Endodermal cell (in vitro differentiated cells): ENCODE results near the gene LMTK3. TPM values are rescaled to one million over a fixed set of nuclear protein-coding genes. Genes with fewer than 3 reads are reported as not detected.

Experiments used
- DNase-seq: peaks from one replicate; pipeline ENCODE4 v3.0.0-alpha.2; 2017
- H3K27ac ChIP-seq: 2 replicates; pipeline ENCODE4 v1.5.1; 2013; ENCODE audit warnings: mild to moderate bottlenecking, low read depth, low read length, moderate library complexity
- H3K27me3 ChIP-seq: 2 replicates; pipeline ENCODE4 v1.6.1; 2013; ENCODE audit warnings: mild to moderate bottlenecking, low read length, moderate library complexity; ENCODE audit not compliant: insufficient read depth, control insufficient read depth, poor library complexity, severe bottlenecking
- H3K36me3 ChIP-seq: 2 replicates; pipeline ENCODE4 v1.7.0; 2013; ENCODE audit warnings: mild to moderate bottlenecking, low read length, moderate library complexity; ENCODE audit not compliant: control insufficient read depth, insufficient read depth
- H3K4me1 ChIP-seq: one replicate; pipeline ENCODE4 v1.7.0; 2013; ENCODE audit warnings: low read length; ENCODE audit not compliant: control insufficient read depth, insufficient read depth
- H3K4me3 ChIP-seq: 2 replicates; pipeline ENCODE4 v1.5.1; 2013; ENCODE audit warnings: mild to moderate bottlenecking, low read length, moderate library complexity
- H3K9ac ChIP-seq: 2 replicates; pipeline ENCODE4 v1.6.1; 2013; ENCODE audit warnings: mild to moderate bottlenecking, low read length, moderate library complexity; ENCODE audit not compliant: poor library complexity, severe bottlenecking; ENCODE audit errors: extremely low read depth
- H3K9me3 ChIP-seq: 2 replicates; pipeline ENCODE4 v1.6.1; 2013; ENCODE audit warnings: mild to moderate bottlenecking, low read length, moderate library complexity; ENCODE audit not compliant: control insufficient read depth
- H3K27ac Mint-ChIP-seq: 2 replicates; pipeline ENCODE4 v1.8.0; 2020; ENCODE audit warnings: mixed read lengths
- H3K27me3 Mint-ChIP-seq: 2 replicates; pipeline ENCODE4 v1.8.0; 2021; ENCODE audit warnings: mild to moderate bottlenecking, mixed read lengths; ENCODE audit not compliant: insufficient read depth
- H3K36me3 Mint-ChIP-seq: 2 replicates; pipeline ENCODE4 v1.8.0; 2020; ENCODE audit warnings: low read depth, mixed read lengths
- H3K4me1 Mint-ChIP-seq: 2 replicates; pipeline ENCODE4 v1.8.0; 2020; ENCODE audit warnings: mixed read lengths
- H3K4me3 Mint-ChIP-seq: 2 replicates; pipeline ENCODE4 v1.8.0; 2020; ENCODE audit warnings: mild to moderate bottlenecking, moderate library complexity, mixed read lengths
- H3K9me3 Mint-ChIP-seq: 2 replicates; pipeline ENCODE4 v1.8.0; 2020; ENCODE audit warnings: mild to moderate bottlenecking, mixed read lengths
- WGBS, 2 experiments: methylation state at CpG; one replicate each; pipeline versions ENCODE4 v1.1.5 to v1.1.7; 2013; ENCODE audit warnings: missing lambda C conversion rate in 2 of 2, mixed read lengths in 1 of 2; ENCODE audit not compliant: insufficient coverage in 1 of 2, insufficient read length in 1 of 2; 5-methylcytosine and 5-hydroxymethylcytosine counted together
- total RNA-seq, 2 donors: library from RNA; stranded (reverse); fragmentation: NEBNext Ultra II Directional in 1 of 2; extraction: Animal tissue kit (Norgen Biotek cat#: 25700) in 1 of 2; gene quantifications; 2 replicates in 1 of 2; 3 replicates in 1 of 2; pipeline ENCODE4 v1.2.1, GENCODE V29; 2021
- TF ChIP-seq, protein P1 (sequence below): fragments of 200-600 bp; sonication (generic); conservative IDR thresholded peaks from 2 replicates; pipeline ENCODE4 v1.5.0; 2021; ENCODE audit warnings: antibody characterized with exemption, mild to moderate bottlenecking

The LMTK3 gene
- total RNA-seq, 2 donors from 2014 or later: 11.1 to 14.5 TPM

GRCh38 chr19:48484247-48484893, 27.3 kb downstream of the LMTK3 start:
- H3K27ac Mint-ChIP-seq: no peak overlapping the region

DNA sequence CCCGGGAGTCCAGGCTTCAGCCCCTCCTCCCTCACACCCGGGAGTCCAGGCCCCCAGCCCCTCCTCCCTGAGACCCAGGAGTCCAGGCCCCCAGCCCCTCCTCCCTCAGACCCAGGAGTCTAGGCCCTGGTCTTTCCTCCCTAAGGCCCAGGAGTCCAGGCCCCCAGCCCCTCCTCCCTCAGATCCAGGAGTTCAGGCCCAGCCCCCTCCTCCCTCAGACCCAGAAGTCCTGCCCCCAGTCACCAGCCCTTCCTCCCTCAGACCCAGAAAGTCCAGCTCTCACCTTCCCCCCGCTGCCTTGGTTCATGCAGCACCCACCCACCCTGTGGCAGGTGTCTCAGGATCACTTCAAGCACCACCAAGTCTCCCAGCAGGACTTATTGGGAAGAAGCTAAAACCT, 28.3 kb downstream of the LMTK3 start:
- H3K9me3 Mint-ChIP-seq: no peaks in the 10 kb centered on the region
- WGBS, 2 experiments: 88 to 100% methylated on average over 1 to 2 of the region's 3 CpGs
- peaks cover 16% of the 10 kb centered on the region for H3K27me3 Mint-ChIP-seq
- no peaks in the 10 kb centered on the region for H3K27me3 ChIP-seq
- peaks cover 26% of the 10 kb centered on the region for H3K36me3 ChIP-seq
- H3K4me3 Mint-ChIP-seq: no peak overlapping the region
- peak overlapping the region; percentile 32 for H3K27ac ChIP-seq
- DNase-seq: peak; percentile 45
- no peak overlapping the region for H3K27ac Mint-ChIP-seq
- TF ChIP-seq, protein P1, sequence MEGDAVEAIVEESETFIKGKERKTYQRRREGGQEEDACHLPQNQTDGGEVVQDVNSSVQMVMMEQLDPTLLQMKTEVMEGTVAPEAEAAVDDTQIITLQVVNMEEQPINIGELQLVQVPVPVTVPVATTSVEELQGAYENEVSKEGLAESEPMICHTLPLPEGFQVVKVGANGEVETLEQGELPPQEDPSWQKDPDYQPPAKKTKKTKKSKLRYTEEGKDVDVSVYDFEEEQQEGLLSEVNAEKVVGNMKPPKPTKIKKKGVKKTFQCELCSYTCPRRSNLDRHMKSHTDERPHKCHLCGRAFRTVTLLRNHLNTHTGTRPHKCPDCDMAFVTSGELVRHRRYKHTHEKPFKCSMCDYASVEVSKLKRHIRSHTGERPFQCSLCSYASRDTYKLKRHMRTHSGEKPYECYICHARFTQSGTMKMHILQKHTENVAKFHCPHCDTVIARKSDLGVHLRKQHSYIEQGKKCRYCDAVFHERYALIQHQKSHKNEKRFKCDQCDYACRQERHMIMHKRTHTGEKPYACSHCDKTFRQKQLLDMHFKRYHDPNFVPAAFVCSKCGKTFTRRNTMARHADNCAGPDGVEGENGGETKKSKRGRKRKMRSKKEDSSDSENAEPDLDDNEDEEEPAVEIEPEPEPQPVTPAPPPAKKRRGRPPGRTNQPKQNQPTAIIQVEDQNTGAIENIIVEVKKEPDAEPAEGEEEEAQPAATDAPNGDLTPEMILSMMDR: no peak
- H3K4me3 ChIP-seq: no peak overlapping the region
- H3K36me3 Mint-ChIP-seq: peaks cover 43% of the 10 kb centered on the region
- no peak overlapping the region for H3K9ac ChIP-seq
- H3K4me1 ChIP-seq: no peaks in the 10 kb centered on the region
- no peaks in the 10 kb centered on the region for H3K4me1 Mint-ChIP-seq
- H3K9me3 ChIP-seq: no peaks in the 10 kb centered on the region

More at GRCh38 chr19:48484247-48484893, 27.3 kb downstream of the LMTK3 start:
- Histone ChIP-seq H3K4me1 (no peaks in the 10 kb centered on the region), H3K9ac (no peak overlapping the region), H3K36me3 (peaks cover 20% of the 10 kb centered on the region), H3K27ac (no peak overlapping the region), H3K27me3 (no peaks in the 10 kb centered on the region), H3K9me3 (no peaks in the 10 kb centered on the region), H3K4me3 (no peak overlapping the region)
- no peak for DNase-seq
- Mint-ChIP-seq H3K36me3 (peaks cover 39% of the 10 kb centered on the region), H3K4me3 (no peak overlapping the region), H3K4me1 (no peaks in the 10 kb centered on the region), H3K9me3 (no peaks in the 10 kb centered on the region), H3K27me3 (peaks cover 19% of the 10 kb centered on the region)
- TF ChIP-seq, protein P1: no peak
- 93 to 95% methylated on average over 9 to 16 of the region's 16 CpGs for WGBS, 2 experiments

- TF ChIP-seq, protein P1: no peak
- Mint-ChIP-seq H3K36me3 (peaks cover 43% of the 10 kb centered on the region), H3K4me3 (no peak overlapping the region)
Measured at GRCh38 chr19:48481846-48482639, 29.6 kb downstream of the LMTK3 start.

More at GRCh38 chr19:48481846-48482639, 29.6 kb downstream of the LMTK3 start:
- Histone ChIP-seq H3K27ac (peak overlapping the region; percentile 24), H3K4me3 (no peak overlapping the region), H3K36me3 (peaks cover 35% of the 10 kb centered on the region), H3K27me3 (no peaks in the 10 kb centered on the region), H3K4me1 (no peaks in the 10 kb centered on the region), H3K9me3 (no peaks in the 10 kb centered on the region), H3K9ac (no peak overlapping the region)
- Mint-ChIP-seq H3K27me3 (peaks cover 6% of the 10 kb centered on the region), H3K9me3 (no peaks in the 10 kb centered on the region), H3K4me1 (no peaks in the 10 kb centered on the region), H3K27ac (no peak overlapping the region)
- WGBS, 2 experiments: 89 to 90% methylated on average over 6 to 7 of the region's 7 CpGs
- DNase-seq: peak; percentile 34
